B cell (primary cell): Measurements from ENCODE around the gene CDK10.

ENCODE experiments used
- EZH2 ChIP-seq: IDR thresholded peaks from 2 replicates; pipeline ENCODE4 v1.6.1; 2012; ENCODE audit warnings: borderline replicate concordance, low read depth, mild to moderate bottlenecking, moderate library complexity, low read length; ENCODE audit not compliant: insufficient read depth, poor library complexity, severe bottlenecking
- TF ChIP-seq, protein P1 (sequence below): fragments of 200-600 bp; IDR thresholded peaks from one replicate; pipeline ENCODE4 v1.8.0; 2022; ENCODE audit warnings: antibody characterized with exemption, mild to moderate bottlenecking

DNA sequence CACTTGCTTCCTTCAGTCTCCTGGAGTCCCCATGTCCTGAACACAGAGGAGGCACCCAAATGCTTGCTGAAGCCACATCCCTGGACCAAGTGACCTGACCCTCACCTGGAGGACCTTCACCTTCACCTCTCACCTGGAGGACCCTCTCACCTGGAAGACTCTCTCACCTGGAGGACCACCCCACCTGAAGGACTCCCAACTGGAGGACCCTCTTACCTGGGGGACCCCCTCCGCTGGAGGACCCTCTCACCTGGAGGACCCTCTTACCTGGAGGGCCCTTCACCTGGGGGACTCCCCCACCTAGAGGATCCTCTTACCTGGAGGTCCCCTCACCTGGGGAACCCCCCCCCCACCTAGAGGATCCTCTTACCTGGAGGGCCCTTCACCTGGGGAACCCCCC is 573 bp upstream of the CDK10 start:
- TF ChIP-seq, protein P1, sequence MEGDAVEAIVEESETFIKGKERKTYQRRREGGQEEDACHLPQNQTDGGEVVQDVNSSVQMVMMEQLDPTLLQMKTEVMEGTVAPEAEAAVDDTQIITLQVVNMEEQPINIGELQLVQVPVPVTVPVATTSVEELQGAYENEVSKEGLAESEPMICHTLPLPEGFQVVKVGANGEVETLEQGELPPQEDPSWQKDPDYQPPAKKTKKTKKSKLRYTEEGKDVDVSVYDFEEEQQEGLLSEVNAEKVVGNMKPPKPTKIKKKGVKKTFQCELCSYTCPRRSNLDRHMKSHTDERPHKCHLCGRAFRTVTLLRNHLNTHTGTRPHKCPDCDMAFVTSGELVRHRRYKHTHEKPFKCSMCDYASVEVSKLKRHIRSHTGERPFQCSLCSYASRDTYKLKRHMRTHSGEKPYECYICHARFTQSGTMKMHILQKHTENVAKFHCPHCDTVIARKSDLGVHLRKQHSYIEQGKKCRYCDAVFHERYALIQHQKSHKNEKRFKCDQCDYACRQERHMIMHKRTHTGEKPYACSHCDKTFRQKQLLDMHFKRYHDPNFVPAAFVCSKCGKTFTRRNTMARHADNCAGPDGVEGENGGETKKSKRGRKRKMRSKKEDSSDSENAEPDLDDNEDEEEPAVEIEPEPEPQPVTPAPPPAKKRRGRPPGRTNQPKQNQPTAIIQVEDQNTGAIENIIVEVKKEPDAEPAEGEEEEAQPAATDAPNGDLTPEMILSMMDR, result no peak
- no peak for TF ChIP-seq EZH2
